Liver (tissue), 9 donors: ENCODE results near the gene SDF2L1. TPM values are rescaled to one million over a fixed set of nuclear protein-coding genes. Genes with fewer than 3 reads are reported as not detected.
A peak's percentile ranks its signal among the peaks of the same experiment; 100 is the strongest.

Experiments used
- DNase-seq: peaks from one replicate; pipeline ENCODE4 v3.0.0-alpha.2; 2017; ENCODE audit warnings: low spot score
- H3K27ac ChIP-seq, 2 donors: one replicate each; pipeline ENCODE4 v1.7.0; 2013; ENCODE audit warnings: inconsistent platforms in 2 of 2, low read length in 2 of 2, control low read depth in 1 of 2, low read depth in 1 of 2, mild to moderate bottlenecking in 1 of 2
- H3K27me3 ChIP-seq, 4 donors: one replicate each; pipeline versions ENCODE4 v1.6.1 to v1.7.0; 2013; ENCODE audit warnings: low read length in 3 of 4, inconsistent platforms in 1 of 4, mild to moderate bottlenecking in 1 of 4, moderate library complexity in 1 of 4; ENCODE audit not compliant: control insufficient read depth in 4 of 4, insufficient read depth in 4 of 4
- H3K36me3 ChIP-seq, 4 donors: one replicate each; pipeline versions ENCODE4 v1.6.1 to v1.7.0; 2013; ENCODE audit warnings: low read length in 3 of 4, mild to moderate bottlenecking in 3 of 4, low read depth in 1 of 4, moderate library complexity in 1 of 4; ENCODE audit not compliant: control insufficient read depth in 4 of 4, insufficient read depth in 3 of 4
- H3K4me1 ChIP-seq, 4 donors: one replicate each; pipeline versions ENCODE4 v1.6.1 to v1.7.0; 2013; ENCODE audit warnings: low read length in 3 of 4, mild to moderate bottlenecking in 3 of 4, moderate library complexity in 1 of 4; ENCODE audit not compliant: control insufficient read depth in 4 of 4, insufficient read depth in 4 of 4
- H3K4me3 ChIP-seq, 3 donors: one replicate each; pipeline versions ENCODE4 v1.6.1 to v1.7.0; 2013; ENCODE audit warnings: low read length in 3 of 3, control low read depth in 1 of 3, low read depth in 1 of 3, mild to moderate bottlenecking in 1 of 3
- H3K9ac ChIP-seq, 2 donors: one replicate each; pipeline ENCODE4 v1.7.0; 2013; ENCODE audit warnings: low read length in 2 of 2, mild to moderate bottlenecking in 2 of 2, moderate library complexity in 2 of 2, control low read depth in 1 of 2, low read depth in 1 of 2
- H3K9me3 ChIP-seq, 4 donors: one replicate each; pipeline versions ENCODE4 v1.6.1 to v1.7.0; 2013; ENCODE audit warnings: low read length in 3 of 4; ENCODE audit not compliant: control insufficient read depth in 4 of 4
- ATF3 ChIP-seq: IDR thresholded peaks from 2 replicates; pipeline ENCODE4 v1.6.1; 2016; ENCODE audit warnings: antibody characterized with exemption
- CTCF ChIP-seq: fragments of 150-350 bp; IDR thresholded peaks from 2 replicates; pipeline ENCODE4 v1.5.1; 2017; ENCODE audit warnings: improper control_type of control experiment, low read depth, low read length; ENCODE audit not compliant: missing input control
- EGR1 ChIP-seq, 2 donors: IDR thresholded peaks; 2 replicates each; pipeline ENCODE4 v1.6.1; 2016 to 2018; ENCODE audit warnings: antibody characterized with exemption in 2 of 2, low read depth in 2 of 2
- FOXA1 ChIP-seq: IDR thresholded peaks from 2 replicates; pipeline ENCODE4 v1.6.1; 2016; ENCODE audit warnings: antibody characterized with exemption
- FOXA2 ChIP-seq: IDR thresholded peaks from 2 replicates; pipeline ENCODE4 v1.6.1; 2016; ENCODE audit warnings: antibody characterized with exemption
- GABPA ChIP-seq, 2 donors: IDR thresholded peaks in 1 of 2; conservative IDR thresholded peaks in 1 of 2; 2 replicates each; pipeline ENCODE4 v1.6.1; 2016; ENCODE audit warnings: antibody characterized with exemption in 2 of 2, mild to moderate bottlenecking in 1 of 2, moderate library complexity in 1 of 2
- HNF4A ChIP-seq, 2 donors: conservative IDR thresholded peaks; 2 replicates each; pipeline ENCODE4 v1.6.1; 2016; ENCODE audit warnings: antibody characterized with exemption in 2 of 2, mild to moderate bottlenecking in 2 of 2
- HNF4G ChIP-seq: IDR thresholded peaks from 2 replicates; pipeline ENCODE4 v1.6.1; 2016; ENCODE audit warnings: antibody characterized with exemption
- JUND ChIP-seq, 2 donors: IDR thresholded peaks; 2 replicates each; pipeline ENCODE4 v1.6.1; 2016; ENCODE audit warnings: antibody characterized with exemption in 2 of 2
- NR2F2 ChIP-seq: IDR thresholded peaks from 2 replicates; pipeline ENCODE4 v1.6.1; 2016; ENCODE audit warnings: antibody characterized with exemption
- RAD21 ChIP-seq, 2 donors: IDR thresholded peaks; 2 replicates each; pipeline ENCODE4 v1.6.1; 2016; ENCODE audit warnings: antibody characterized with exemption in 2 of 2, mild to moderate bottlenecking in 2 of 2
- REST ChIP-seq: IDR thresholded peaks from 2 replicates; pipeline ENCODE4 v1.6.1; 2016; ENCODE audit warnings: antibody characterized with exemption, mild to moderate bottlenecking
- RXRA ChIP-seq, 2 donors: IDR thresholded peaks; 2 replicates each; pipeline ENCODE4 v1.6.1; 2017 to 2018; ENCODE audit warnings: antibody characterized with exemption in 2 of 2, mild to moderate bottlenecking in 1 of 2
- SP1 ChIP-seq: IDR thresholded peaks from 2 replicates; pipeline ENCODE4 v1.6.1; 2018; ENCODE audit warnings: antibody characterized with exemption, mild to moderate bottlenecking
- TAF1 ChIP-seq: conservative IDR thresholded peaks from 2 replicates; pipeline ENCODE4 v1.6.1; 2016; ENCODE audit warnings: antibody characterized with exemption, mild to moderate bottlenecking
- YY1 ChIP-seq: IDR thresholded peaks from 2 replicates; pipeline ENCODE4 v1.6.1; 2016; ENCODE audit warnings: antibody characterized with exemption, mild to moderate bottlenecking
- WGBS: extraction: QIAGEN DNeasy Blood & Tissue Kit; methylation state at CpG from one replicate; pipeline ENCODE4 v1.1.7; 2013; 5-methylcytosine and 5-hydroxymethylcytosine counted together
- polyA plus RNA-seq, 2 donors: library from polyadenylated mRNA; stranded (reverse) in 1 of 2; unstranded in 1 of 2; fragments of 200-250 nt in 1 of 2; fragments of >200 nt in 1 of 2; fragmentation: Nextera tagmentation in 1 of 2; extraction: Ambion mirVana in 1 of 2; gene quantifications; one replicate each; pipeline versions ENCODE4 v1.2.1 to v1.2.3, GENCODE V29; 2013 to 2015
- total RNA-seq, 2 donors: library from RNA; depleted of rRNA; stranded (reverse); fragments of >200 nt; gene quantifications; one replicate each; pipeline ENCODE4 v1.2.3, GENCODE V29; 2014
- TF ChIP-seq, protein P1 (sequence below): IDR thresholded peaks from 2 replicates; pipeline ENCODE4 v1.6.1; 2016; ENCODE audit warnings: antibody characterized with exemption
- donor health status: healthy.
- donor health status: healthy.
- donor health status: healthy.
- donor health status: healthy.
- donor health status: healthy.

Gene SDF2L1
- total and polyA plus RNA-seq, 4 donors: 36.3 to 173 (median 82.9) TPM

GRCh38 chr22:21626735-21627469, 15.2 kb upstream of the SDF2L1 start:
- no peaks in the 10 kb centered on the region for H3K9me3 ChIP-seq
- no peak overlapping the region for H3K9ac ChIP-seq
- H3K4me1 ChIP-seq: peaks cover 8 to 31% (median 19%) of the 10 kb centered on the region in 4 donors
- no peak for DNase-seq
- H3K27me3 ChIP-seq: no peaks in the 10 kb centered on the region
- H3K27ac ChIP-seq: no peak overlapping the region
- TF ChIP-seq, protein P1, sequence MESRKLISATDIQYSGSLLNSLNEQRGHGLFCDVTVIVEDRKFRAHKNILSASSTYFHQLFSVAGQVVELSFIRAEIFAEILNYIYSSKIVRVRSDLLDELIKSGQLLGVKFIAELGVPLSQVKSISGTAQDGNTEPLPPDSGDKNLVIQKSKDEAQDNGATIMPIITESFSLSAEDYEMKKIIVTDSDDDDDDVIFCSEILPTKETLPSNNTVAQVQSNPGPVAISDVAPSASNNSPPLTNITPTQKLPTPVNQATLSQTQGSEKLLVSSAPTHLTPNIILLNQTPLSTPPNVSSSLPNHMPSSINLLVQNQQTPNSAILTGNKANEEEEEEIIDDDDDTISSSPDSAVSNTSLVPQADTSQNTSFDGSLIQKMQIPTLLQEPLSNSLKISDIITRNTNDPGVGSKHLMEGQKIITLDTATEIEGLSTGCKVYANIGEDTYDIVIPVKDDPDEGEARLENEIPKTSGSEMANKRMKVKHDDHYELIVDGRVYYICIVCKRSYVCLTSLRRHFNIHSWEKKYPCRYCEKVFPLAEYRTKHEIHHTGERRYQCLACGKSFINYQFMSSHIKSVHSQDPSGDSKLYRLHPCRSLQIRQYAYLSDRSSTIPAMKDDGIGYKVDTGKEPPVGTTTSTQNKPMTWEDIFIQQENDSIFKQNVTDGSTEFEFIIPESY: no peak
- no peak for TF ChIP-seq SP1
- no peak for TF ChIP-seq TAF1
- TF ChIP-seq FOXA2: no peak
- no peak for TF ChIP-seq CTCF
- TF ChIP-seq REST: no peak
- TF ChIP-seq JUND (IDR thresholded peaks at IDR 0.05): no peak
- no peak for TF ChIP-seq HNF4A (conservative IDR thresholded peaks at IDR 0.05)
- TF ChIP-seq ATF3: no peak
- no peak for TF ChIP-seq FOXA1
- no peak for TF ChIP-seq RAD21 (IDR thresholded peaks at IDR 0.05)
- TF ChIP-seq HNF4G: no peak
- 92% methylated on average over 11 of the region's 11 CpGs for WGBS
- H3K36me3 ChIP-seq: peaks cover 0 to 11% (median 2%) of the 10 kb centered on the region in 4 donors
- H3K4me3 ChIP-seq: no peak overlapping the region

GRCh38 chr22:21628386-21629254, 13.5 kb upstream of the SDF2L1 start:
- peaks cover 8 to 27% (median 14%) of the 10 kb centered on the region in 4 donors for H3K4me1 ChIP-seq
- WGBS: 78% methylated on average over 74 of the region's 74 CpGs
- DNase-seq: no peak
- TF ChIP-seq REST (no peak), RXRA (IDR thresholded peaks at IDR 0.05) (no peak), GABPA (IDR thresholded peaks at IDR 0.05 in 1 of 2, conservative IDR thresholded peaks at IDR 0.05 in 1 of 2) (no peak), HNF4G (no peak), EGR1 (IDR thresholded peaks at IDR 0.05; ENCODE audit: low read depth in 2 of 2) (no peak), TAF1 (no peak), YY1 (no peak), NR2F2 (no peak), HNF4A (conservative IDR thresholded peaks at IDR 0.05) (no peak)

More at GRCh38 chr22:21628386-21629254, 13.5 kb upstream of the SDF2L1 start:
- no peaks in the 10 kb centered on the region for H3K9me3 ChIP-seq
- H3K27me3 ChIP-seq: no peaks in the 10 kb centered on the region
- H3K27ac ChIP-seq: peak overlapping the region in 1 of 2 donors; percentile 16
- peaks cover 0 to 5% (median 0%) of the 10 kb centered on the region in 4 donors for H3K36me3 ChIP-seq
- H3K9ac ChIP-seq: no peak overlapping the region
- peak overlapping the region; percentile 85 to 99 (median 95) for H3K4me3 ChIP-seq
